ENCODE measurements around the gene SORCS3. TPM values are rescaled to one million over a fixed set of nuclear protein-coding genes. Genes with fewer than 3 reads are reported as not detected.

Gene SORCS3
- total RNA-seq, 3 donors from 2014 or later = 0.60 TPM; not detected in 2

GRCh38 chr10:104676874-104677273 lies 35.8 kb downstream of the SORCS3 start:
- no peak for DNase-seq
- no peak for TF ChIP-seq CTCF (IDR thresholded peaks at IDR 0.05)
- Histone ChIP-seq H3K4me3 (no peak overlapping the region), H3K4me1 (ENCODE audit: low read depth) (no peaks in the 10 kb centered on the region), H3K36me3 (ENCODE audit: low read depth) (no peaks in the 10 kb centered on the region), H3K9me3 (no peaks in the 10 kb centered on the region)
- ATAC-seq = no peak
- intact Hi-C loops (cut with DNase I, micrococcal nuclease) = no loop called here

- no peak overlapping the region for H3K4me3 ChIP-seq
- ATAC-seq (no peak), DNase-seq (no peak)
- no peaks in the 10 kb centered on the region for H3K36me3 ChIP-seq (ENCODE audit: low read depth)
- no peaks in the 10 kb centered on the region for H3K4me1 ChIP-seq (ENCODE audit: low read depth)
- TF ChIP-seq CTCF (IDR thresholded peaks at IDR 0.05) = no peak
- intact Hi-C loops (cut with DNase I, micrococcal nuclease) = no loop called here
- no peaks in the 10 kb centered on the region for H3K9me3 ChIP-seq
Observed at GRCh38 chr10:104678658-104679057, 37.6 kb downstream of the SORCS3 start.

GRCh38 chr10:104680467-104681401 lies 39.6 kb downstream of the SORCS3 start:
- Histone ChIP-seq H3K4me3 (no peak overlapping the region), H3K9me3 (no peaks in the 10 kb centered on the region), H3K4me1 (ENCODE audit: low read depth) (no peaks in the 10 kb centered on the region), H3K36me3 (ENCODE audit: low read depth) (no peaks in the 10 kb centered on the region)
- TF ChIP-seq CTCF (IDR thresholded peaks at IDR 0.05) = no peak
- intact Hi-C loops (cut with DNase I, micrococcal nuclease) = no loop called here
- peak in 2 of 3 donors; percentile 9 to 24 for DNase-seq
- peak; percentile 42 for ATAC-seq

- TF ChIP-seq CTCF (IDR thresholded peaks at IDR 0.05) = no peak
Observed at GRCh38 chr10:104681485-104681884, 40.4 kb downstream of the SORCS3 start.

GRCh38 chr10:104683567-104683966 lies 42.5 kb downstream of the SORCS3 start:
- intact Hi-C loops (cut with DNase I, micrococcal nuclease) = no loop called here
- no peaks in the 10 kb centered on the region for H3K9me3 ChIP-seq

More at GRCh38 chr10:104681485-104681884, 40.4 kb downstream of the SORCS3 start:
- intact Hi-C loops (cut with DNase I, micrococcal nuclease) = no loop called here
- DNase-seq (no peak), ATAC-seq (no peak)
- H3K36me3 ChIP-seq (ENCODE audit: low read depth) = no peaks in the 10 kb centered on the region
- no peaks in the 10 kb centered on the region for H3K9me3 ChIP-seq
- no peaks in the 10 kb centered on the region for H3K4me1 ChIP-seq (ENCODE audit: low read depth)
- no peak overlapping the region for H3K4me3 ChIP-seq

More at GRCh38 chr10:104683567-104683966, 42.5 kb downstream of the SORCS3 start:
- no peak for TF ChIP-seq CTCF (IDR thresholded peaks at IDR 0.05)
- no peak for DNase-seq
- H3K4me3 ChIP-seq = no peak overlapping the region
- no peaks in the 10 kb centered on the region for H3K36me3 ChIP-seq (ENCODE audit: low read depth)
- ATAC-seq = no peak
- H3K4me1 ChIP-seq (ENCODE audit: low read depth) = no peaks in the 10 kb centered on the region
